ENCODE data around the gene SLC10A7. TPM values are rescaled to one million over a fixed set of nuclear protein-coding genes. Genes with fewer than 3 reads are reported as not detected.

Gene SLC10A7
- polyA plus RNA-seq, 1 donor (not counting 4 experiments of a cell fraction or from before 2014, with no cell fraction given): 12.7 TPM

DNA sequence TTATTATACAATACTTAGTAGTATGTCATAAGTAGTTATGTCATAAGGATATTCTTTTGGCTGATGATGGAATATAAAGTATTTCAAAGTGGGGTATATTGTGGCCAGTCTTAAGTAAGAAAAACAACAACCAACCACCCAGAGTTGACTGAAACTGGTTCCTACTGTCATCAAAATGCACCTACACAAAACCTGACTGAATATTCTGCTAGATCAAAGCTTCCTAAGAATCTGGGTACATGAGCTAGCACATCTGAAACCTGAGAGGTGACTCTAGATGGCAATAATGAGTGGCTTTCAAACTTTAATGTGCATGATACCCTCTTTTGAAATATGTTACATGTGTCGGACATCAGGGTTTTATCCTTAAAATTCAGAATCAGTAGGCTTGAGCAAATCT is 247.0 kb downstream of the SLC10A7 start:
- Histone ChIP-seq H3K27me3 (ENCODE audit: control insufficient read depth, extremely low read depth, insufficient read depth, low read length) (no peaks in the 10 kb centered on the region), H2AFZ (ENCODE audit: control insufficient read depth, low read length) (no peak overlapping the region), H3K4me2 (ENCODE audit: control insufficient read depth, extremely low read depth, insufficient read depth, low read depth, low read length) (no peak overlapping the region), H3K4me3 (ENCODE audit: control insufficient read depth in 2 of 3, extremely low read depth in 1 of 3, insufficient read depth in 2 of 3, low read depth in 1 of 3, low read length in 3 of 3) (no peak overlapping the region), H3K9me3 (ENCODE audit: control insufficient read depth, low read depth, low read length) (no peaks in the 10 kb centered on the region), H3K27ac (ENCODE audit: control insufficient read depth, insufficient read depth, low read length) (no peak overlapping the region), H4K20me1 (ENCODE audit: control insufficient read depth, extremely low read depth, insufficient read depth, low read length) (no peaks in the 10 kb centered on the region), H3K9ac (ENCODE audit: control insufficient read depth, extremely low read depth, insufficient read depth, low read length) (no peak overlapping the region), H3K4me1 (ENCODE audit: control insufficient read depth, extremely low read depth, insufficient read depth, low read length) (no peaks in the 10 kb centered on the region), H3K36me3 (ENCODE audit: control insufficient read depth in 2 of 2, extremely low read depth in 1 of 2, insufficient read depth in 2 of 2, low read length in 2 of 2) (no peaks in the 10 kb centered on the region), H3K79me2 (ENCODE audit: control insufficient read depth, insufficient read depth, low read length) (no peaks in the 10 kb centered on the region), H3K9me1 (ENCODE audit: control insufficient read depth, extremely low read depth, insufficient read depth, low read length) (no peaks in the 10 kb centered on the region)
- TF ChIP-seq, protein P1, sequence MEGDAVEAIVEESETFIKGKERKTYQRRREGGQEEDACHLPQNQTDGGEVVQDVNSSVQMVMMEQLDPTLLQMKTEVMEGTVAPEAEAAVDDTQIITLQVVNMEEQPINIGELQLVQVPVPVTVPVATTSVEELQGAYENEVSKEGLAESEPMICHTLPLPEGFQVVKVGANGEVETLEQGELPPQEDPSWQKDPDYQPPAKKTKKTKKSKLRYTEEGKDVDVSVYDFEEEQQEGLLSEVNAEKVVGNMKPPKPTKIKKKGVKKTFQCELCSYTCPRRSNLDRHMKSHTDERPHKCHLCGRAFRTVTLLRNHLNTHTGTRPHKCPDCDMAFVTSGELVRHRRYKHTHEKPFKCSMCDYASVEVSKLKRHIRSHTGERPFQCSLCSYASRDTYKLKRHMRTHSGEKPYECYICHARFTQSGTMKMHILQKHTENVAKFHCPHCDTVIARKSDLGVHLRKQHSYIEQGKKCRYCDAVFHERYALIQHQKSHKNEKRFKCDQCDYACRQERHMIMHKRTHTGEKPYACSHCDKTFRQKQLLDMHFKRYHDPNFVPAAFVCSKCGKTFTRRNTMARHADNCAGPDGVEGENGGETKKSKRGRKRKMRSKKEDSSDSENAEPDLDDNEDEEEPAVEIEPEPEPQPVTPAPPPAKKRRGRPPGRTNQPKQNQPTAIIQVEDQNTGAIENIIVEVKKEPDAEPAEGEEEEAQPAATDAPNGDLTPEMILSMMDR (optimal IDR thresholded peaks at IDR 0.05 in 1 of 3, IDR thresholded peaks at IDR 0.05 in 1 of 3, conservative IDR thresholded peaks at IDR 0.05 in 1 of 3; ENCODE audit: extremely low read depth in 1 of 3, insufficient read depth in 2 of 3, low read length in 3 of 3): no peak
- TF ChIP-seq EZH2 (IDR thresholded peaks at IDR 0.05; ENCODE audit: low read length): no peak
- FAIRE-seq (no peak), DNase-seq (ENCODE audit: low read depth, low spot score) (no peak)
- dilution Hi-C loops (cut with MboI; ENCODE audit: extremely low pct_ligation_motif_present, low sequenced_read_pairs): no loop called here

DNA sequence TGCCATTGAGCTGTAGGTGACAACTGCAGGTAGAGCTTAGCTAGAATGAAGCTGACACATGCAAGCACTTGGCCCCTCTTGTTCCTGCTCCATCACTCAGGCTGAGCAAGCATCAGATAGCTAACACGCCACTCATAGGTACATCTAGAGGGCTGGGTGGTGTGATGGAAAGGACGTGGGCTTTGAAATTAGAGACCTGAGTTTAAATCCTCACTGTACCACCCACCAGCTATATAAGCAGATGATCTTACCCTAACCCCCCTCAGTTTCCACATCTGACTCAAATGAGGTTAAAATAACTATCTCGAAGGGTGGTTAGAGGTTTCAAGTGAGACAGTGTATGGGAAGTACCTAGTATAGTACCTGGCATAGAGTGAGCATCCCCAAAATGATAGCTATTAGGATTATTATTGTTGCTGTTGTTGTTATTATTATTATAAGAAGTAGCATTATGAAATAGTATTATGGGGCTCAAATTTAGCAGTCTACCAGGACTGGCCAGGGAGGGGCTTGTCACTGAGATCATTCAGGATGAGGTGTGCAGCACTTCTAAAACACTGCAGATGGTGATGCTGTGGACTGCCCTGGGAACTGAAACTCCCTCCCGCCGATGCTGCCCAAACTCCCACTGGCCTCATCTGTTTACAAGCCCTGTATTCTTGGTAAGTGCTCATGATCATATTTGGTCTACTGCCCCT is 248.4 kb downstream of the SLC10A7 start:
- Histone ChIP-seq H3K4me2 (ENCODE audit: control insufficient read depth, extremely low read depth, insufficient read depth, low read depth, low read length) (no peak overlapping the region), H3K4me3 (ENCODE audit: control insufficient read depth in 2 of 3, extremely low read depth in 1 of 3, insufficient read depth in 2 of 3, low read depth in 1 of 3, low read length in 3 of 3) (no peak overlapping the region), H3K27me3 (ENCODE audit: control insufficient read depth, extremely low read depth, insufficient read depth, low read length) (no peaks in the 10 kb centered on the region), H3K27ac (ENCODE audit: control insufficient read depth, insufficient read depth, low read length) (no peak overlapping the region), H4K20me1 (ENCODE audit: control insufficient read depth, extremely low read depth, insufficient read depth, low read length) (no peaks in the 10 kb centered on the region), H3K9ac (ENCODE audit: control insufficient read depth, extremely low read depth, insufficient read depth, low read length) (no peak overlapping the region), H3K9me1 (ENCODE audit: control insufficient read depth, extremely low read depth, insufficient read depth, low read length) (no peaks in the 10 kb centered on the region), H3K79me2 (ENCODE audit: control insufficient read depth, insufficient read depth, low read length) (no peaks in the 10 kb centered on the region), H2AFZ (ENCODE audit: control insufficient read depth, low read length) (no peak overlapping the region), H3K4me1 (ENCODE audit: control insufficient read depth, extremely low read depth, insufficient read depth, low read length) (no peaks in the 10 kb centered on the region), H3K36me3 (ENCODE audit: control insufficient read depth in 2 of 2, extremely low read depth in 1 of 2, insufficient read depth in 2 of 2, low read length in 2 of 2) (no peaks in the 10 kb centered on the region), H3K9me3 (ENCODE audit: control insufficient read depth, low read depth, low read length) (no peaks in the 10 kb centered on the region)
- TF ChIP-seq EZH2 (IDR thresholded peaks at IDR 0.05; ENCODE audit: low read length): no peak
- TF ChIP-seq, protein P1 (optimal IDR thresholded peaks at IDR 0.05 in 1 of 3, IDR thresholded peaks at IDR 0.05 in 1 of 3, conservative IDR thresholded peaks at IDR 0.05 in 1 of 3; ENCODE audit: extremely low read depth in 1 of 3, insufficient read depth in 2 of 3, low read length in 3 of 3): no peak
- FAIRE-seq (no peak), DNase-seq (ENCODE audit: low read depth, low spot score) (no peak)
- dilution Hi-C loops (cut with MboI; ENCODE audit: extremely low pct_ligation_motif_present, low sequenced_read_pairs): no loop called here

All from keratinocyte (primary cell).